ENCODE results near the gene USH2A.

The USH2A gene

DNA sequence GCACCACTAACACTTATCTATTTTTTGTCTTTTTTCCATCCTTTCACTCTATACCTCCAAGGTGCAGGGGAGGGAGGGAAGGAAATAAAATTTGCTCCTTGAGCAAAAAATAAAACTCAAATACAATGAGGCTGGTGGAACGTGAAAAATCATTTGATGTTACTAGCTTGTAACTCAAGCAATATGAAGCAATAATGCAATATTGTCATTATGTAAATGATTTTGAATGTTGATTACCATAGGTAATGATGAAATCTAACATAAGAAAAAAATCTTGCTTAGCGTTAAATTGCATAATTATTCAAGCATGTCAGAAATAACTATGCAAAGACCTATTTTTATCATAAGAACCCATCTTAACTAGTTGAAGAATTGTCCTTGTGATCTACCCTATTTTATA is 578.5 kb downstream of the USH2A start:
- DNase-seq = no peak

DNA sequence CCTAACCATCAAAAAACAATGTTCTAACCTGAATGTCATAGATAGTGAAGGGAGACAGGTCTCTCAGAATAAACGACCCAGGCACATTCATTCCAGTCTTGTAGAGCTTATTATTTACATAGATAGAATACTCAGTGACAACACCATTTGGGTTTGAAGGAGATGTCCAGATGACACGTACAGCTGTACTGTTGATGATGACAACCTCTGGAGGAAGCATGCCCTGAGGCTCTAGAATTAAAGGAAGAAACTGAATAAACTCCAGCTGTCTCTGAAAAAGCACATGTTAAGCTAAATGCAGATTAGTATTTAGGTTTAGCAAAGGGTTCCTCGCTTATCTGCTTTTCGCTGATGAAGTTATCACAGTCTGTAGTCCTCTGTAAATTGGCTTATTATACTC is 579.0 kb downstream of the USH2A start:
- DNase-seq = no peak

- DNase-seq = no peak
Measured at GRCh38 chr1:215842905-215843304, 580.3 kb downstream of the USH2A start.

DNA sequence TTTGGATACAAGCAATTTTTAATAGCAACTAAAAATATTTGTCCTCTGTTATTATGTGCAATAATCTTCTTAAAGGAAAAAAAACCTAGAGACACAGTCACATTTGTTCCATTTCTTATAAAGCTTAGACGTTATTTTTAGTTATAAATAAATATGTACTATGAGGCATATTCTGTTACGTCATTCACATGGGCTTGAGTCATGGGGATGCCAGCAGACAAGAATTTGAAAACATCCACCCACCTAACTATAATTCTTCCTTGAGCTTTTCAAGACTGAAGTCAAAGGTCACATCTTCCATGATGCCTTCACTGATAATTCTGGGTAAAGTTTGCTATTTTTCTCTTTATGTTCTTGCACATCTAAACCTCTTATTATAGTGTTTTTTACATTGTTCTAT is 587.3 kb downstream of the USH2A start:
- DNase-seq = no peak

GRCh38 chr1:215833941-215834729 is 589.1 kb downstream of the USH2A start:
- DNase-seq = no peak

DNA sequence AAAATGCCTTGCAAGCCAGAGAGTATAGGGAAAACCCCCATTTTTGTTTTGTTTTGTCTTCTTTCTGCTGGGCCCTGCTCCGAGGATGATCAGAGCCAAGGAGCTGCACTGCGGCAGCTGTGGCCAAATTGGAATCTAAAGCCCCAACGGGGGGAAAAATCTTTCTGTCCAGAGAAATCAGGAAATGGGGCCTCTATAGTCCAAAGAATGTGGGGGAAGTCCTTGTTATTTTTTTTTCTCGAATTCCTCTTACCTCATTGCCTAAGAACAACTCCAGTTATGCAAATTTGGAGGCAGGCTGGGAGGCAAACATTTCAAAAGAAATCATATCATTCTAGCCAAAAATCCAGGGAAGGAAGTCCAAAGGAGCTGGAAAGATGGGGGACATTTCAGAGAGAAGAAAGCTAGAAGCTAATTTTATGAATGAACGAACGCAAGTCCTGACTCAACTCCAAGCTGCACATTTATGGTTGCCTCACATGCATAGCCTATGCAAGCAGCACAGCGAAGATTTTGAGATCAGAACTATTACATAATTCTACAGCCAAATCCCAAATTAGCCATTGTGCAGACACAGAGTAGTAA is 592.9 kb downstream of the USH2A start:
- DNase-seq = no peak

DNA sequence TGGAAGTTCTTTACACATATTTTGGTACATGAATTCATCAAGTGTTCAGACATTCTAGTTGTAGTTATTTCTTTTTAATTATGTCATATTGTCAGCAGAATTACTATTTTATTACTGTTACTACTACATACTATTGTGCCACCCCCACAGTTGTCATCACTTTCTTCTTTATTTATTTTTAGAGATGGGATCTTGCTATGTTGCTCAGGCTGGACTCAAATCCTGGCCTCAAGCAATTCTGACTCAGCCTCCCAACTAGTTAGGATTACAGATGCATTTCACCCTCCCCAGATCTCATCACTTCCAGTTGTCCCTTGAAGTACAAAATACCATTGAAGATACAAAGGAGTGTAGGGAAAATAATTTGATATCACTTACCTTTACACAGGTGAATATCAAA is 598.2 kb downstream of the USH2A start:
- no peak for DNase-seq

GRCh38 chr1:215824245-215824644 is 599.0 kb downstream of the USH2A start:
- DNase-seq = no peak

DNA sequence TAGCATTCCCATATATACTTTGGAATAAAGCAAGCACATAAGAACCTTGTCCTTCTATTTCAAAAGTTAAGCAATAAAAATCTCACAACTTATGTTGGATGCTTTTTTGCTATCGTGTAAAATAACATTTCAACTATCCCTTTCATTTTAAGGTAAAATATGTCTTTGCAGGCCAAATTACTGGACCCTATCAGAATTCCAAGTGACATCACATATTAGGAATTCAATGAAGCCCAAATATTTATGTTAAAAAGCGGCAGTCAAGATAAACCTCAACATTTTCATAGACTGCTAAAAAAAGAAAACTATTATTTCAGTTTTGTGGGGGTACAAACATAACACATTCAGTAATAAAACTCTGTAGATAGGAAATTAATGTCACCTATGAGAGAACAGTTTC is 604.1 kb downstream of the USH2A start:
- DNase-seq = no peak

DNA sequence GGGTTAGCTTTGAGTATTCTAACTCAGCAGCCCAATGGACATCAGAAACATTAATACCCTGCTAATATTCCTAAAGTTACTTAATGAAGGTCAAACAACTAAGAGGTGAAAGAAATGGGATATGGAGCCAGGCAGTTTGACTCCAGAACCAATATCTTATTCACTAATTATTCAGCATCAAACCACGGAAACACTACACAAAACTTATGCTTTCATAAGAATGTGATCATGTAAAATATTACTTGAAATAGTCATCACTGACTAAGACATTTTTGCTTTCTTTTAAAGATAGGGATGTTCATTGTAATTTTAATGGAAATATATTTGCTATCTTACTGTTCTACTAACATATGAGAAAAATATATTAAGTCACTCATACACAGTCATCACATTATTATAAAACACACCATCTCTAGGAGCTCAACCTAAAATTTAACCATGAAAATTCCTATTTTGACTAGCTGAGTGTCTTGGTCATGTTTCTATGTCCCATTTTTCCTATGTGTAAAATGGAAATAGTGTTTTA is 615.3 kb downstream of the USH2A start:
- no peak for DNase-seq

GRCh38 chr1:215807218-215807617 is 616.0 kb downstream of the USH2A start:
- DNase-seq = no peak

GRCh38 chr1:215797859-215798258 is 625.4 kb downstream of the USH2A start:
- DNase-seq = no peak

- no peak for DNase-seq
Measured at GRCh38 chr1:215794156-215794555, 629.1 kb downstream of the USH2A start.

GRCh38 chr1:215793180-215793579 is 630.1 kb downstream of the USH2A start:
- DNase-seq = no peak

GRCh38 chr1:215792446-215792845 is 630.8 kb downstream of the USH2A start:
- no peak for DNase-seq

- no peak for DNase-seq
Measured at GRCh38 chr1:215789981-215790380, 633.3 kb downstream of the USH2A start.

DNA sequence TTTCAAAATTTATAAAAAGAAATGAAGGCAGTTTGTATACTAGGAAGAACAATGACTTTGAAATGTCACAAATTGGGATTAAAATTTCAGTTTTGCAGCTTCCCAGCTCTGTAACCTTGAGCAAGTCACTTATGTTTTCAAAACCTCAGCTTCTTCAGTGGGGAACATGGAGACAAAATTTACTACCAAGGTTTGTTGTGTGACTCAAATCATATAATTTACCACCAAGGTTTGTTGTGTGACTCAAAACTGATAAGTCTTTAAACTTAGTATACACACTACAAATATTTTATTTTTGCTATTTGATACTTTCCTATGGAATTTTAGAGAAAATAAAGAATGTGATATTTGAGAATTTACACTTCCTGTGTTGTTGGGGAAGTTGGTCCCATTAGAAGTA is 636.3 kb downstream of the USH2A start:
- DNase-seq = no peak

- DNase-seq = no peak
Measured at GRCh38 chr1:215780641-215781040, 642.6 kb downstream of the USH2A start.

DNA sequence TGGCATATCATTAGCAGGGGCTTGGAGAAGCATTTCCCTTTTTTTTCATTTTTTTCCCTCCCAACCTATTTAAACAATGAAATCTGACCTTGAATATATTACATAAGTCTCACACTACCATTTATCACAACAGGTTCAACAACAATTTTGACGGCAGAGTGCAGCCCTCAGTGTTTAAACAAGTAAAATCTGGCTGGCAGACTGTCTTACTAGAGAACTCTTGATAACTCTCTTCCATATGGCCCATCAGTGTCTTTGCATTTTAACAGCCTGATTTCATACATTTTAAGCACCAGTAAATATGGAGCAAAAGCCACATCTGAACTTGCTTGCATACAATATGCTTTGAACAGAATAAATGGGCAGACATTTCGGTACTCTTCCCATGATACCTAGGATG is 643.1 kb downstream of the USH2A start:
- DNase-seq = no peak

DNA sequence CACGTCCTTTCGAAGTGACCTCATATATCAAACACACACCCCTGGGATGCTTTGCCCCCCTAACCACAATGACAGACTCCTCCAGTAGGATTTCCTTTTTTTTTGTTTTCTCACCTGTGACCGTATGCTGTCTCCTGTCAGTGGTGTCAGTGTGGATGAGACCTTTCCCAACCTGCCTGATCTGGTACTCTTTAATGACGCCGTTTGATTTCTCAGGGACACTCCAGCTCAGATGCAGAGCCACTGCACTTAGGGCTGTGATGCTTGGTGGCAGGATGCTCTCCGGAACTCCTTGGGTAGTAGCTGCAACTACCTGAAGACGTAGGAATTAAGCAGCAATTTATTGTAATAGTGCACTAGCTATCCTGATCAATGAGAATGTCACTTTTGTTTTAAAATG is 643.5 kb downstream of the USH2A start:
- DNase-seq = no peak

GRCh38 chr1:215777370-215777925 is 645.8 kb downstream of the USH2A start:
- DNase-seq = no peak

DNA sequence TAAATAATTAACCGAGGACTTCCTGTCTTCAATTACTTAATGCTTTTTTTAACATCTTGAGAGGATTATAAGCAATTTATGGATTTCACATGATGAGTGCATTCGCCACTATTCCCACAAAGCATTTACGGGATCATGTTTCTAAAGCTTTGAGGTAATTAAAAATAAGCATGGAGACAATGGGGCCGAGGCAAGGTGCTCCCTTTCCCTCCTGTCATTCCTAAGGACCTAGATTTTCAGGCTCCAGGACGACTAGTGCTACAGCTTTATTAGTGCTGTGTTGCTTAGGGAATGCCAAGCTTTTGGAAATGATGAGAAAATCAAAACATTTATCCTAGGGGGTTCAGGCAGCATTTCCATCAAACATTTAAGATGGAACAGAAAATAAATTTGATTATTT is 646.9 kb downstream of the USH2A start:
- DNase-seq = no peak

- no peak for DNase-seq
Measured at GRCh38 chr1:215772151-215772550, 651.1 kb downstream of the USH2A start.

- no peak for DNase-seq
Measured at GRCh38 chr1:215768303-215768702, 654.9 kb downstream of the USH2A start.
